NCI-H146 treated with DMSO at 0.1 percent for 48 hours (cell line): ENCODE measurements around the gene CD248.
"Not testable (repeated sequence)": the region's sequence is repeated elsewhere in the genome, so short reads cannot be mapped to it uniquely, and the experiment has no call there.

Experiments
- DNase-seq: peaks from one replicate; lab custom pipeline; 2025; ENCODE audit not compliant: unreplicated experiment; lab: John Stamatoyannopoulos, UW

CD248 gene

DNA sequence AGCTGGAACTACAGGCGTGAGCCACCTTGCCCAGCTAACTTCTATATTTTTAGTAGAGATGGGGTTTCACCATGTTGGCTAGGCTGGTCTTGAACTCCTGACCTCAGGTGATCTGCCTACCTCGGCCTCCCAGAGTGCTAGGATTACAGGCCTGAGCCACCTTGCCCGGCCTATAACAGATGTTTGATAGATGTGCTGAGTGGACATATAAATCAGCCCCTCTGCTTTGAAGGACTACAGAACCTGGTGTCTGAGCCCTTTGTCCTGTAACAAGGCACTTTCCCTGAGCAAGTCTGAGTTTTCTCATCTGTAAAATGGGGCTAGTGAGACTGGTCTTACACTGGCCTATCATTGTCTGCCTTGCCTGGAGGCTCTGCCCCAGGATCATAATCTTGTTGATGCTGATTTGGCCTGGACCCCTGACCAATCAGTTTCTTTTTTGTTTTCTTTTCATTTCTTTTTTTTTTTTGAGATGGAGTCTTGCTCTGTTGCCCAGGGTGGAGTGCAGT is 12.4 kb upstream of the CD248 start:
- DNase-seq, result no peak

DNA sequence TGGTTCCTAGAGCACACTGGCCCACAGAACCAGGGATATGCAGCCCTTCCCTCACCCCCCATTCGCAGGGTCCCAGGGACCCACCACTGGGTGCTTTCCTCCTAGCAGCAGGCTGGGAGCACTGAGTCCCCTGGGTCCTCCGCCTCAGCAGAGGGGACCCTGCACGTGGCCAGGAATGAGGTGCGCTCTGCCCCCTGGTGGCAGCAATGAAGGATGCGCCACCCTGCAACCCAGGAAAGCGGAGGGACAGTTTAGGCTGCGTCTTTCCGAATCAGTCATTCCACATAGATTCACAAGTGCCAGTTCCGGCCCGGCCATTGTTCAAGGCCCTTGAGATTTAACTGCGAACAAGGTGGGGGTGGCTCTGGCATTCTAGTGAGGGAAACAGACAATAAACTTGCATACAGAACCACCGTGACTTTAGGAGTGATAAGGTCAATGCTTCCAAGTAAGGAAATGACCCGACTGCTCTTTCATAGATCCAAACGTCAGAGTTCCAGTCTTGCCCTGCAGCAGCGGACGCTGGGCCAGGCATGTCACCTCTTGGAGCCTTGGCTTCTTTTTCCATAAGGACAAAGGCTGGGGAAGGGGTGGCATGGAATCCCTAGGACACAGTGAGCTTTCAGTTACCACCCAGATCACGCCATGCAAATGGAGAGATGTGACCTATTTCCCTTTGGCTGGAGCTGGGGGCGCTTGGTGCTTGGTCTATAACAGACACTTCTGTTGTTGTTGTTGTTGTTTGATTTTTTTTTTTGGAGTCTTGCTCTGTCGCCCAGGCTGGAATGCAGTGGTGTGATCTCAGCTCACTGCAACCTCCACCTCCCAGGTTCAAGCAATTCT is 11.7 kb upstream of the CD248 start:
- peak; percentile 9 for DNase-seq

DNA sequence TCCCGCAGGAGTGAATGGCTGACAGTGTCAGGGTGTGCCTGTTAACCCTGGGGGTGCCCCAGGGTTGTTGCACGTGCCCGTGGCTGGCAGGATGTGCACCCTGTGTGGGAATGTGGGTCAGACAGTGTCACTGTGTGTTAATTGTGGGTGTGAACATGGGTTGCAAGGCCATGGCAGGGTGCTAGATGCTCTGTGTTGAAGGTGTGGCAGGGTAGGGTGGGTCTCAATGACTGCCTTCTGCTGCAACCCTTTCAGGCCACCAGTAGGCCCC is 11.1 kb upstream of the CD248 start:
- no peak for DNase-seq

DNA sequence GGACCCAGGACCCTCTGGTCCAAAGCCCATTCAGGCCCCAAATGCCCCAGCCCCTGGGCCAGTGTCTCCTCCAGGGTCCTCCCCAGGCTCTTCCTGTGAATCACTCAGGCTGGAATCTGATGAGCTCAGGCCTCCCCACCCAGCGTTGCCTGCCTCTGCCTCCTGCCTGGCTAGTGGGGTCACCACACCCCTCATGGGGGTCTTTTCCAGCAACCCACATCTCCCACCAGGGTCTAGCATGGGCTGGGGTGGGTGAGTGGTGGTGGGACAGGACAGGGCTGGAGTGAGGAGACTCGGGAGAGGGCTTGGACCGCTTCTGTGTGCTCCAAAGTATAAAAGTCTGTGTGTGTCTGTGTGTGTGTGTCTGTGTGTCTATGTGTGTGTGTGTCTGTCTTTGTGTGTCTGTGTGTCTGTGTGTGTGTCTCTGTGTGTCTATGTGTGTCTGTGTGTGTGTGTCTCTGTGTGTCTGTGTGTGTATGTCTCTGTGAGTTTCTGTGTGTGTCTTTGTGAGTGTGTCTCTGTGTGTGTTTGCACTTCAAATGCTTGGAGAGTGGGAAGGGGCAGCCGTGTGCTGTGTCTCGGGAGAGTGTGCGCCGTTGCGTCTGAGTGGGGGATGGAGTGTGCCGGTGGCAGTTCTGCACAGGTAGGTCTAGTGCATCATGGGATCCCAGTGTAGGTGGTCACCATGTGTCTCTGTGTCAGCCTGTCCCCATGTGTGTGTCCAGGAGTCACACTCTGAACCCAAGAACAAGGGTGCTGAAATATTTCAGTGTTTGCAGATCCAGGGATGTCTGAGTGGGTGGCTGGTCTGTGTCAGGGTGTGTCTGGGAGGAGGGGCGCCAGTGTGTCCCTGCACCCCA is 10.6 kb upstream of the CD248 start:
- no peak for DNase-seq

DNA sequence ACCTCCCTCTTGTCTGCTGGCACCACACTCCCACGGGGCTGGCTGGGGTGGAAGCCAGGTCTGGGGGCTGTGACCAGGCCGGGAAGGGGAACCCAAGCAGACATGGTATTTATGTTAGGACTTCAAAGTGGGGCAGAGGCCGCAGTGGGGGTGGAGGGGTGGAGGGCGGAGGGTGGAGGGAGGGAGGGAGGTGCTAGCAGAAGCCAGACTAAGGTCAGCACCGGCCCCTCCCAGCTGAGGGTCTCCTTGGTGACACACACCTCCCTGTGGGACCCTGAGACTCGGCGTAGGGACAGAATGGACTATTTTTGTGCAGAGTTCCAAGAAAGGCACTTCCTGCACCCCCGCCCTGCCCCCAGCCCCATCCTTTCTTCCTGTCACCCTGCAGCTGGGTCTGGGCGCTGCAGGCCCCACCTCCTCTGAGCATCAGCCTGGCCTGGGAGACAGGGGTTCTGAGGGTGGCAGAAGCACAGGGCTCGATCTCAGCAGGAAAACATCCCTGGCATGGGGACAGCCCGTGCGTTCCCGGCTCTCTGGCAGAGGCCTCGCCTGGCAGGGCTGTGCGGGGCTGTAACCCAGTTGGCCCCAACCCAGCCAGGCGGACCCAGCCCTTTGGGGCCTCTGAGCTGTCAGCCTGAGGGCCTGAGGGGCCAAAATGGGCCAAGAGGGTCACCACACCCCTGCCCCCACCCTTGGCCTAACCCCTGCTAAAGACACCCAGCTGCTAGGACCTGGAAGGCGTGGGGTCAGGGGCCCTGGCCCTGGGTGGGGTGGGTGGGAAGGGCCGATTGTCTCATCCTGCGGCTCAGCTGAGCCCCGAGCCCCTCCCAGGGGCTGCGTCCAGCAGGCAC is 9.6 kb upstream of the CD248 start:
- DNase-seq, result no peak

DNA sequence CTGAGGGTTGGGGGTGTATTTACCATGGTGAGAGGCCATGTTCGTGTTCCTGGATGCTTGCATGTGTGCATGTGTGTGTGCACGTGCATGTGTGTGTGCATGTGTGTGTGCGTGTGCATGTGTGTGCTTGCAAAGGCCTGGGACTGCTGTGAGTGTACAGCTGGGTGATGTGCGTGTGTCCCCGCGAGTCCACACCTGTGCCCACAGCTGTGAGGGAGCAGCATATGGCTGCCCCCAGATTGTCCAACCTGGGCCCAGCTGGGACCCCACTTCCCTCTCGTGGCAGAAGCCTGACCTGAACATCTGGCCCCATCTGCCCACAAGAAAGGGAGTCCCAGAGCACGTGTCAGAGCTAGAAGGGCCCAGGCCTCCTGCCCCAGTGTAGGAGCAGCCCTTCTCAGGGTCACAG is 8.4 kb upstream of the CD248 start:
- no peak for DNase-seq

DNA sequence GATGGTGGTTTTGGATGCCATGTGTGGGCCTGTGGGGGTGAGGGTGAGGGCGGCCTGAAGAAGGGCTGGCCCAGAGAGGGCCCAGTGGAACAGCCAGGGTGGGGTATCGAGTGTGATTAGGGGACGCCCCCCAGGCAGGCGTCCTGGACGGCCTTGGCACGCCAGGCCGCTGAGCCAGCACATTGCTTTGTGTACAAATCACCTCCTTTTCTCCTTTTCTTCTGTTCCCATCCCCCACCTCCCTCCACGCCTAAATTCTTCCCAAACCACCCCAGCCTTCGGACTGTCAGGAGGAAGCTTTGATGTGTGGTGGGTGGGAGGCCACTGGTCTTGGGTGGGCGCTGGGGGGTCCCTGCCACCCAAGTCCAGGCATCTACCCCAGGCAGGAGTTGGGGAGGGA is 7.8 kb upstream of the CD248 start:
- no peak for DNase-seq

DNA sequence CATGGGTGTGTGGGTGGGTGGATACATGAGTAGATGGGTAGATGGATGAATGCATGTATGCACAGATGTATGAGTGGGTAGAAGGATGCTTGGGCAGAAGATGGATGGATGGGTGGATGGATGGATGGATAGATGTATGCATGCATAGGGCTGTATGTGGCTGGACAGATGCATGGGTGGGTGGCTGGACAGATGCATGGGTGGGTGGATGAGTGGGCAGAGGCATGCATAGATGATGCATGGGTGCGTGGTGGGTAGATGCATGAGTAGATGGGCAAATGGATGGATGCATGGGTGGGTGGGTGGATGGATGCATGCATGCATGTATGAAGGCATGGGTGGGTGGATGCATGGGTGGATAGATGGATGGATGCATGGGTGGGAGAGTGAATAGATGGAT is 6.8 kb upstream of the CD248 start:
- DNase-seq, result no peak

DNA sequence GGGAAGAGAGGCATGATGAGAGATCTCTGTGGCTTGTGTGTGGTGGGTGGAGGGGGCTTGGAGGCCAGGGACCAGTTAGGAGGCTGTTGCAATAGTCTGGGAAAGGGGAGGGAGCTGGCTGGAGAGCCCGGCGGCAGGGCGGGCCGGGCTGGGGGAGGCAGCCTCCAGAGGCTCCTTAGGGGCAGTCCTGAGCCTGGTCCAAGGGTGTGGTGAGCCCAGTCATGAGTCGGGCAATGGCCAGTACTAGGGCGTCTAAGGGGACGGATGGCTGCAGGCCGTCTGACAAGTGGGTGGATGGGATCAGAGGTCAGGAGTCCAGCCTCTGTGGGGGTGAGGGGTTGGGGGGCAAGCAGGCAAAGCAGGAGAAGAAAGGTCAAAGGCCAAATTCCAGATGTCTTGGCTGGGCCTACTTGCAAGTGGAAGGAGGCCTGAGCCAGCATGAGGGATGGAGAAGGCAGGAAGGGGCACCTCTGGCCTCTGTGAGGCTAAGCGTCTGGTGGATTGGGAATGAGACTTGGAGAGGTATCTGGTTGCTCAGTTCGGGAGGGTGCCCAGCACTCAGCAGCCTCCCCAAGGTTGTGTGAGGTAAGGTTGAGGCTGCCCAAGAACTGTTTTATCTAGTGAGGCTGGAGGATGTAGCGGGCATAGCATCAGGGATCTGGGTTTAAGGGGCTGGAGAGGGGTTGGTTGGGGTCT is 6.0 kb upstream of the CD248 start:
- no peak for DNase-seq

DNA sequence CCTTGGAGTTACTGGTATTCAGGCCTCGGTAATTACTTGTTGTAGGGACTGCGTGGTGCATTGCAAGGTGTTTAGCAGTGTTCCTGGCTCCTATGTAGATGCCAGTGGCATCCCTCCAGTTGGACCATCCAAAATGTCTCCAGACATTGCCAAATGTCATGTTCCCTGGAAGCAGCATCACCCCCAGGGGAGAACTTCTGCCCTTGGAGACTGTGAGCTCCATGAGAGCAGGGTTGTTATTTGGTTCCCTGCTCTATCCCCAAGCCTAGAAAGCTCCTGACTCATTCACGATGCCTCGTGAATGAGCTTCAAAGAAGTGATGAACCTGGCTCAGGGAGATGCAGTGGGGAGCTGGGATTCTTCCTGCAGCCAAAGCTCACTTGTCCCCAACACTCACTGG is 4.8 kb upstream of the CD248 start:
- DNase-seq, result no peak

DNA sequence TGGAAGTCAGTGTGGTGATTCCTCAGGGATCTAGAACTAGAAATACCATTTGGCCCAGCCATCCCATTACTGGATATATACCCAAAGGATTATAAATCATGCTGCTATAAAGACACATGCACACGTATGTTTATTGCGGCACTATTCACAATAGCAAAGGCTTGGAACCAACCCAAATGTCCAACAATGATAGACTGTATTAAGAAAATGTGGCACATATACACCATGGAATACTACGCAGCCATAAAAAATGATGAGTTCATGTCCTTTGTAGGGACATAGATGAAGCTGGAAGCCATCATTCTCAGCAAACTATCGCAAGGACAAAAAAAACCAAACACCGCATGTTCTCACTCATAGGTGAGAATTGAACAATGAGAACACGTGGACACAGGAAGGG is 3.9 kb upstream of the CD248 start:
- not testable (repeated sequence) for DNase-seq

DNA sequence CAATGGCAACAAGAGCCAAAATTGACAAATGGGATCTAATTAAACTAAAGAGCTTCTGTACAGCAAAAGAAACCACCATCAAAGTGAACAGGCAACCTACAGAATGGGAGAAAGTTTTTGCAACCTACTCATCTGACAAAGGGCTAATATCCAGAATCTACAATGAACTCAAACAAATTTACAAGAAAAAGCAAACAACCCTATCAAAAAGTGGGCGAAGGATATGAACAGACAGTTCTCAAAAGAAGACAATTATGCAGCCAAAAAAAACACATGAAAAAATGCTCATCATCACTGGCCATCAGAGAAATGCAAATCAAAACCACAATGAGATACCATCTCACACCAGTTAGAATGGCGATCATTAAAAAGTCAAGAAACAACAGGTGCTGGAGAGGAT is 3.4 kb upstream of the CD248 start:
- not testable (repeated sequence) for DNase-seq

DNA sequence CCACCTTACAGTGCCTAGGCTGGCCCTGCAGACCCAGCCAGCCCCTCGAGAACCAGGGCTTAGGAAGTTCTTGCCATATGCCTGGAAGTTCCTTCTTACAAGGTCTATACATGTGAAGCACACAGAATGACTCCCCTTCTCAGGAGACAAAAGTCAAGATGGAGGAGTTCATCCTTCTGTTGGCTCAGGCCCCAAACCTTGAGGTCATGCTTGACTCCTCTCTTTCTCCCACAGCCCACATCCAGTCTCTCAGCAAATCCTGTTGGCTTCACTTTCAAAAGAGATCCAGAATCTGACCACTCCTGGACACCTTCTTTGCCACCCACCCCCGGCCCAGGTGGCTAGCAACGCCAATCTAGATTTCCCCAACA is 1.7 kb upstream of the CD248 start:
- DNase-seq, result no peak

DNA sequence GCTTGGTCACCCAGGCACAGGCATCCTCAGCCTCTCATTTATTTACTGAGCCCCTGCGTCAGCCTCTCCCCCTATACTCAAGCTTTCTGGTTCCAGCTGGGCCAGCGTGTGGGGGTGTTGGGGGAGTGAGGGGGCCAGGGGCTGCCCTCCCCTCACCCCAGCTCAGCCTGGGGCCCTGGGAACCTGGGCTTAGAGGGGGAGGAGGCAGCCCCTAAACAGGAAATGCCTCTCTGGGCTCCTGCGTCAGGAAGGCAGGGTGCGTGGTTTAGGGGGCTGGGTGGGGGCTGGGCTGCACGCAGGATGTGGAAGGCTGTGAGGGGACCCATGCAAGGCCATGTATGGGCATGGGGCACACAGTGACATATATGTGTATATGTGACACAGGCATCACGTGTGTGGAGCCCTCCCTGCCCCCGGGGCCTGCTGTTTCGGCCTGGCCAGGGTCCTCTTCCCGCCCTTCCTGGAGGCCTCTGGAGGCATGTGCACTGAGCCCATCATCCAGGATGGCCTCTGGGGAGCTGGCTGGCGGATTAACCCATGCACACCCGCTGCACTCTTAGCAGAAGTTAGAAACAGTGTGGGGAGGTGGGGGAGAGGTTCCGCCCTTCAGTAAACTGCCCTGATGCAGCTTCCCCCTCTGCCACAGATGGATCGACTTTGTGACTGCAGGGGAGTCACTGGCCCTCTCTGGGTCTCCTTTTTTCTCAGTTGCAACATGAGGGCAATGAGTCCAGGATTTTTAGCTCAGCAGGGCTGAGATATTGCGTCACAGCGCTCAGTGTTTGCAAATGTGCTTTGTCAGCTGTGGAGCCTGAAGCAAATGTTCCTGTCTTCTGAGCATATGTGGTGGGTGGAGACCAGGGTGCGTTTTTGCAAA is 1.1 kb upstream of the CD248 start:
- no peak for DNase-seq

DNA sequence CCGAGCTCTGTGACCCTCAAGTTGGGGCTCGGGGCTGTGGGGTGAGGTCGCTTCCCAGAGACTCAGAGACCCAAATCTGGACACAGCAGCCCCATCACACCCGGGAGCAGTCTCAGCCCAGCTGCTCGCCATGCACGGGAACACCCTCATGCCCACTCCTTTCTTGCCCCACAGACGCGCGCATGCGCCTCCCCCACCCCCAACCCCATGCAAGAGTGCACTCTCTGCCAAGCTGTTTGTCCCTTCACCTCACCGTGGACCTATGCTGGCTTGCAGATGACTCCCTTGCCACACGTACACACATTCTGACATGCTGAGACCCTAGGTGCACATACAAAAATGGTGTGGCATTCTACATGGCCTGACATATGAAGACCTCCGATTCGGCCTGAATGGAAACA is 478 bp upstream of the CD248 start:
- no peak for DNase-seq

DNA sequence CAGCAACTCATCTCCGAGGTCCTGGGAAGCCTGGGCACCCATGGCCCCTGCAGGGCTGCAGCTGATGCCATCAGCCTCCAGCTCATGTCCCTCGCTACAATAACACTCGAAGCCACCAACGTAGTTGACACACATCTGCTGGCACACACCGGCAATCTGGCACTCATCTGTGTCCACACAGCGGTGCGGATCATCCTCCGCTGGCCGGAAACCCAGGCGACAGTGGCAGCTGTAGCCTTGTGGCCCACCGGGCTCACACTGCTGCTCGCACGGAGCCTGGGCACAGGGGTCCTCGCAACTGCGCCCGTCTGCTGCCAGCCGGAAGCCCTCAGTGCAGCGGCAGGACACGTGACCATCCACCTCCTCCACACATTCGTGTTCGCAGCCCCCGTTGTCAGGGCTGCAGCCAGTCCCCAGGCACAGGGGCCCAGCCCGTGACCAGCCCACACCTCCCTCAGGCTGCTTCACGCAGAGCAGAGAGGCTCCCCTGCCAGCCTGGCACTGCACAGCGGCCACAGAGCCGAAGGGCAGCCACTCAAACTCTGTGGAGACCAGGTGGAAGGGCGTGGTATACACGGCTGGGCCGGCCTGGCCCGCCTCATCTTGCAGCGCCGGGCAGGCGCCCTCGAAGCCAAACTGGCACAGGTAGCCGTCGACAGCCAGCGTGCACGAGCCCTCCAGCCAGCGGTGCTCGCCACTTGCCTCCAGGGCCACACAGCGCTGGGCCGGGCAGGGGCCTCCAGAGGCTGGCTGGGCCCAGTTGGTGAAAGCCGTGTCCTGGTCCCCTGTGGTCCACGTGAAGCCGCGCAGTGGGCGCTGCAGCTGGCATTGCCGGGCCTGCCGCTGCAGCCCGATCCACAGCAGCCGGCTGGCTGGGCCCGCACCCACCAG is 678 bp downstream of the CD248 start:
- DNase-seq, result no peak

DNA sequence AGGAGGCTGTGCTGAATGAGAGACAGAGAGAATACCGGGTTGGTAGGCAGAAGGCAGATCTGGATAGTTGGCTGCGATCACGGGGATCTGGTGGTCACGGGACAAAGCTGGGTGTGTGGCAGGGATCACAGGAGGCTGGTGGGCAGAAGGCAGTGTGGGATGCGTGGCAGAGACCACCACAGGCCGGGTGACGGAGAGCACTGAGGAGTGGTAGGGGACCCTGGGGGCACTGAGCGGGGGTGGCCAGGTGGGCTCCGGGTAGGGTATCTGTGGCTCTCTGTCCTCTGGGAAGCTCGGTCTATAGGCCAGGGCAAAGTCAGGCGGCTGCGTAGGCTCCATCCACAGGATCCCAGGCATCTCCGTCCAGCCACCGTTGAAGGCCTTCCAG is 1.4 kb downstream of the CD248 start:
- DNase-seq, result no peak

DNA sequence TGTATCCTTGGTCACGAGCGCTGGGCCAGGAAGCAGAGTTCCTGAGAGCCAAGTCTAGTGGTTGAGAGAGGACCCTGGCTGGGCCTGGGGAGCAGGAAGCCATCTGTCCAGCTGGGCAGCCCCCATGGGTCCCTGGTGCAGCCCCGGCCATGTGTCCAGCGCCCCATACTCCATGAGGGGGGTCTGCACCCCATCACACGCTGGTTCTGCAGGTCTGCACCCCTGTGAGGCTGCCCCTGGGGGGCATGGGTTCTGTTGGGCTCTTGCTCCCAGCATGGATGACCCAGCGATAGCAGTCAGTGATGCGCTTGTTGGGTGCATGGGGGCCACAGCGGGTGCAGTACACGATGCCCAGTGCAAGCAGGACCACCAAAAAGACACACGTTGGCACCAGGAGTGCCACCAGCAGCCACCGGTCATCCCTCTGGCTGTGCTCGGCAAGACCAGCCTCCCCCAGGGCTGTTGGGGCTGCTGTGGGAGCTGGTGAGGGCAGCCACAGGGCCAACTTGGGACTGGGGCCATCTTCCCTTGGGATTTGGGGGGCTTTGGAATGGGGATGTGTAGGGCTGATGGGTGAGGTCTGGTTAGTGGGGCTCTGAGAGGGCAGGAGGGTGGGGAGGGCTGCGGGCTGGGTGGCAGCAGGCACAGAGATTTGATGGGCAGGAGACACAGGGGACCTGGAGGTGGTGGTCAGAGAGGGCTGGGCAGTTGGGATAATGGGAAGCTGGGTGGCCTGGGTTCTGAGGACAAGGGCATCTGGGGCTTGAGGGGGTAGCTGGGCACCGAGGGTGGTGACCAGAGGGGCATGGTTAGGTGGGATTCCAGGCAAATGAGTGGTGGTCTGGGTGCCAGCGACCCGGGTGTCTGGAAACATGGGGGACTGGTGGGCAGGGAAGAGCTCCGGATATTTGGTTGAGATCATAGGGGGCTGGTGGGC is 2.0 kb downstream of the CD248 start:
- DNase-seq, result no peak
